ENCODE data around the gene PPP1R3D. TPM values are rescaled to one million over a fixed set of nuclear protein-coding genes. Genes with fewer than 3 reads are reported as not detected.

PPP1R3D gene
- polyA plus RNA-seq, 3 donors: 2.0 to 3.9 (median 3.5) TPM

GRCh38 chr20:59888050-59888449, 52.1 kb downstream of the PPP1R3D start:
- Histone ChIP-seq H3K9ac (ENCODE audit: insufficient read depth, low read length, poor library complexity, severe bottlenecking) (no peak overlapping the region), H3K27ac (ENCODE audit: low read depth in 1 of 2, low read length in 2 of 2) (no peak overlapping the region), H3K79me2 (ENCODE audit: insufficient read depth, low read length) (no peaks in the 10 kb centered on the region), H3K4me1 (ENCODE audit: control insufficient read depth in 1 of 2, insufficient read depth in 2 of 2, low read length in 2 of 2) (no peaks in the 10 kb centered on the region), H3K9me3 (replicated peaks in 1 of 2; ENCODE audit: control insufficient read depth in 1 of 2, insufficient read depth in 1 of 2, low read length in 2 of 2) (no peaks in the 10 kb centered on the region), H3K4me2 (replicated peaks; ENCODE audit: extremely low read depth, low read length, poor library complexity, severe bottlenecking) (no peak overlapping the region), H3K36me3 (replicated peaks in 1 of 2; ENCODE audit: control insufficient read depth in 1 of 2, insufficient read depth in 2 of 2, low read length in 2 of 2) (no peaks in the 10 kb centered on the region), H4K20me1 (ENCODE audit: insufficient read depth, low read length) (no peaks in the 10 kb centered on the region), H2AFZ (ENCODE audit: insufficient read depth, low read depth, low read length, poor library complexity, severe bottlenecking) (no peak overlapping the region), H3K4me3 (replicated peaks in 1 of 3; ENCODE audit: low read depth in 2 of 3, low read length in 3 of 3) (no peak overlapping the region), H3K27me3 (ENCODE audit: control insufficient read depth in 2 of 2, insufficient read depth in 2 of 2, low read length in 2 of 2) (peaks cover 0 to under 1% of the 10 kb centered on the region in 2 donors)
- Mint-ChIP-seq H3K4me1 (no peaks in the 10 kb centered on the region), H3K4me3 (no peak overlapping the region), H3K9me3 (peaks cover 0 to 2% (median 0%) of the 10 kb centered on the region in 7 donors), H3K36me3 (peaks cover 0 to 2% of the 10 kb centered on the region in 2 donors), H3K27me3 (ENCODE audit: low read depth in 3 of 3) (peaks cover 0 to 6% (median 3%) of the 10 kb centered on the region in 3 donors), H3K27ac (no peak overlapping the region)
- DNase-seq: no peak
- WGBS (ENCODE audit: insufficient coverage): no CpG with 5 or more reads among the region's 1 CpG
- intact Hi-C loops (cut with micrococcal nuclease): no loop called here
- no peak for TF ChIP-seq CTCF (IDR thresholded peaks at IDR 0.05)

Other genes starting within 250 kb of the PPP1R3D start
- gene SYCP2, start 6.7 kb downstream of the PPP1R3D start, polyA plus RNA-seq: 1 to 10 TPM in 1 of 3 donors, under 1 TPM in 2; 0.28 to 1.2 (median 0.30) TPM
- gene FAM217B, start 84 bp upstream of the PPP1R3D start, polyA plus RNA-seq: 10 to 100 TPM in 2 of 3 donors, 1 to 10 TPM in 1; 5.3 to 18.3 (median 18.1) TPM
- 1 to 10 TPM; 1.3 to 3.0 (median 2.0) TPM for gene CDH26, start 18.1 kb upstream of the PPP1R3D start, polyA plus RNA-seq

Data from CD14-positive monocyte (primary cell).